HL-60/S4 treated with phorbol 12-myristate 13-acetate at 8.2 ng/mL for 4 days and 3 days (cell line): Measurements from ENCODE around the gene LASP1.
"Not testable (repeated sequence)": the region's sequence is repeated elsewhere in the genome, so short reads cannot be mapped to it uniquely, and the experiment has no call there.

Experiments
- in situ Hi-C: fragments of 300-500 bp; cut with MboI; formaldehyde crosslinking; loops from 2 replicates; pipeline ENCODE4 v1.15.0; 2022; ENCODE audit warnings: low sequenced_read_pairs

Gene LASP1

DNA sequence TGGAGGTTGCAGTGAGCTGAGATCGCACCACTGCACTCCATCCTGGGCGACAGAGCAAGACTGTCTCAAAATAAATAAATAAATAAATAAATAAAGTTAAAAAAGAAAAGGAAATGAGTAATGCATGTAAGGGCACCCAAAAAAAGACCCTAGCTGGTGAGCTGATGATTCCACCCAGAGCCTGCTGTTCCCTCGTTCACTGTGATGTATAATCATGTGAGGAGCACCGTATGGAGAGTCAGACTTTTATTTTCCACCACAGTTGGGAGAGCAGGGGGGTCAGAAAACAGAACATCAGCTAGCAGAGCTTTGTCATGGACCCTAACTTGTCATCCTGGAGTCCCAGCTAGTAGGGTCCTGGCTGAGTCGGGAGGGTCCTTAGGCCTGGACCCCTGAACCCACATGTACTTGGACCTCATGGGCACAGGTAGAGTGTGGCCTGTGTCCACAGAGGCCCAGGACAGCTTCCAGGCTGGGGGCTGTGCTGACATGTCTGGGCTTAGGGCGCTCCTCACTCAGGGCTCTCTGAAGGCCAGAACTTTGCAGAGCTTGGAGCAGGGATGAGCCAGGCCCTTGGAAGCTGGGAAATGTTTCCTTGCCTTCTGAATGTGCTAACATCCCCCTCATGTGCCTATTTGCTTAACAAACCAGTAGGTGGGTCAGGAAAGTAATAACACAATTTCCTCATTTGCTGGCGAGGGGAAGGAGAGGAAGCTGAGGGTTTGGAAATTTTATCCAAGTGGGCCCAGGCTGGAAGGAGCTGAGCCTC lies 36.8 kb downstream of the LASP1 start:
- in situ Hi-C loops, result no loop called here

DNA sequence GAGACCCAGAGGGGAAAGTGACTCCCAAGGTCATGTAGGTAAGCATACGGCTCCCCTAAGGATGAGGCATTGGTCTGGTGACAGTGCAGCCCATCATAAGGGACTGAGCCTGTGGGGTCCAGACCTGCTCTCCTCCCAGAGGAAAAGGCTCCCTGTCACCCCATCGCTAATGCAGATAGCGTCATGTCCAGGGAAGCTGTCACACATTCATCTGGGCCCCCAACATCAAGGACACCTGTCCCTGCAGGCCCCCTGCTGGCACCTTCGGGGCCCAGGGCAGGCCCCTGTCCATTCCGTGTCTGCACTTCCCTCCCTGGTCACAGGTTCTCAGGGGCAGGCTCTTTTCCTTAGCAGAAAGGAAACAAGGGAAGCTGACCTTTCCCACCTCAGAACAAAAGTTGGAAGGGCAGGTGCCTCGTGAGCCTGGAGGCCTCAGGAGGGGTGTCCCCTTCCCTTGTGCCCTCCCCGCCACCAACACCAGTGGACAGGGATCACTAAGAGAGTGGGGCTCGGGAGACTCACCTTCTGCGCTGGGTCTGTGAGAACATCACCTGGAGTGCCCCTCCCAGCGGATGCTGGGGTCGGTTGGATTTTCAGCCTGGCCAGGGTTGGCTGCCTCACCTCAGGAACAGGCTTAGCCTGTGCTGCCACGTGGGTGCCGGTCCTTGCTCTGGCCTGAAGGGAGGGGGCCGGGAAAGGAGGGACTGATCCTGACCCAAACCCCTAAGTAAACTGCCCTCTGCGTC lies 38.2 kb downstream of the LASP1 start:
- in situ Hi-C loops, result no loop called here

DNA sequence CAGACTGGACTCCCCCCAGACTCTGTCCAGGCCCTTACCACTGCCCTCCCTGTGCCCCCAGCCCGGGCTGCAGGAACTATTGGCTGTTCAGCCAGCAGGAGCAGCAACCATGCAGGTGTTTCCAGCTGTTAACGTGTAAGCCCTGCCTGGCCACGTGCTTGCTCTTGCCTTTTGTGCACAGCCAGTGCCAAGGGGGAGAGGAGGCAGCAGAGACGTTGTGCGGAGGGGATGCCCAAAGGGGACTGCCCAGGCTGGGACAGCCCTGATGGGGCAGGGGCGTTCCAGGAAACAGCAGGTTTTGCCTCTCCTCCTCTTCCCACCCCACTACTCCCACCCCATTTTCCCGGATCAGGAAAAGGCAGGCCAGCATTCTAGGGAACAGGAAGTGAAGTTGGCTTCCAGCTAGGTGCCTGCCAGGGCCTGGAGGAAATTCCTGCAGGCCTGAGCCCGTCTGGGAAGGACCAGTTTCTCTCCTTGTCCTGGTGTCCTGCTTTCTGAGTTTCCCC lies 38.9 kb downstream of the LASP1 start:
- in situ Hi-C loops, result no loop called here

DNA sequence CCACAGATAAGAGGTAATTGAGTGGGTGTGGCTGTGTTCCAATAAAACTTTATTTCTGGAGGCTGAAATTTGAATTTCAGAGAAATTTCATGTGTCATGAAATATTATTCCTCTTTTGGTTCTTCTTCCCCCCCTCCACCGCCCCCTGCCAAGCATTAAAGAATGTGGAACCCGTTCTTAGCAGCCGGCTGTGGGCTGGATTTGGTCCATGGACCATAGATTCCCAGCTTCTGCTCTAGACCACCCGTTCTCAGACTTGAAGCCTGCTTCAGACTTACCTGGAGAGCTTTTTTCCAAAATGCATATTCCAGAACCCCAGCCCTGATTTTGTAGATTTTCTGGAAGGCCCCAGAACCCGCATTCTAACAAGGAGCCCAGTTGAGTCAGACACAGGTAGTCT lies 40.5 kb downstream of the LASP1 start:
- in situ Hi-C loops, result no loop called here

- in situ Hi-C loops, result no loop called here
Measured at GRCh38 chr17:38911081-38911730, 41.3 kb downstream of the LASP1 start.

DNA sequence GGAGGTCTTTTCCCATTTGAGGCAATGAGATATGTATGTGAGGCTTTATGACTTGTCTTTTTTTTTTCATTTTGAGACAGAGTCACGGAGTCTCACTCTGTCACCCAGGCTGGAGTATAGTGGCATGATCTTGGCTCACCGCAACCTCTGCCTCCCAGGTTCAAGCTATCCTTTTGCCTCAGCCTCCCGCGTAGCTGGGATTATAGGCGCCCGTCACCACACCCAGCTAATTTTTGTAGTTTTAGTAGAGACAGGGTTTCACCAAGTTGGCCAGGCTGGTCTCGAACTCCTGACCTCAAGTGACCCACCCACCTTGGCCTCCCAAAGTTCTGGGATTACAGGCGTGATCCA lies 41.8 kb downstream of the LASP1 start:
- in situ Hi-C loops, result not testable (repeated sequence)

- in situ Hi-C loops, result no loop called here
Measured at GRCh38 chr17:38912221-38912813, 42.5 kb downstream of the LASP1 start.

GRCh38 chr17:38914741-38915638 lies 45.1 kb downstream of the LASP1 start:
- in situ Hi-C loops, result no loop called here

DNA sequence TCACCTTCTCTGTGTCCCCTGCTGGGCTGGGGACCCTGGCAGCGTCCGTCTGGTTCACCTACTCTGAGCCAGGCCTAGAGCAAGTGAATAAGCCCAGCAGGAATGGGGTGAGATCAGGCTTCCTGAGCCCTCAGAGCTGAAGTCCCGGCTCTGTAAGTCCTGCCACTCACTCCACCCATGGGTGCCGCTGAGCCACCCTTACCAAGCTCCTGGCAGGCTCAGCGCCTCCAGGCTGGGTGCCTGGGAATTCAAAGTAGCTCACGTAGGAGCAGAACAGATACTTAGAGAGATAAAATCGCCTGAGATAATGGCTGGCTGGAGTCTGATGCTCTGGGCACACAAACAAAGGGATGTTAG lies 45.8 kb downstream of the LASP1 start:
- in situ Hi-C loops, result no loop called here

DNA sequence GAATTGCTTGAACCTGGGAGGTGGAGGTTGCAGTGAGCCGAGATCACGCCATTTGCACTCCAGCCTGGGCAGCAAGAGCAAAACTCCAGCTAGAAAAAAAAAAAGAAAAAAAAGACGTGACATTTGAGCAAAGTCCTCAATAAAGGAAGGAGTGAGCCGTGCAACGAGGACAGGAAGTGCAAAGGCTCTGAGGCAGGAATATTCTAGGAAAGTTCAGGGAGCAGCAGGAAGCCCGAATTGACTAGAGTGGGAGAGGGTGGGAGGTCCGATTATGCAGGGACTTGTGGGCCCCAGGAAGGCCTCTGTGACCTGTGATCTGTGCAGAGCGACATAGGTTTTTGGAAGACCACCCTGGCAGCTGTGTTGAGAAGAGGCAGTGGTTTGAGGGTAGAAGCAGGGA lies 46.9 kb downstream of the LASP1 start:
- in situ Hi-C loops, result no loop called here

GRCh38 chr17:38917259-38917658 lies 47.4 kb downstream of the LASP1 start:
- in situ Hi-C loops, result no loop called here

- in situ Hi-C loops, result no loop called here
Measured at GRCh38 chr17:38918129-38918913, 48.5 kb downstream of the LASP1 start.

GRCh38 chr17:38918916-38919315 lies 49.1 kb downstream of the LASP1 start:
- in situ Hi-C loops, result no loop called here

- in situ Hi-C loops, result no loop called here
Measured at GRCh38 chr17:38919316-38920078, 49.6 kb downstream of the LASP1 start.

DNA sequence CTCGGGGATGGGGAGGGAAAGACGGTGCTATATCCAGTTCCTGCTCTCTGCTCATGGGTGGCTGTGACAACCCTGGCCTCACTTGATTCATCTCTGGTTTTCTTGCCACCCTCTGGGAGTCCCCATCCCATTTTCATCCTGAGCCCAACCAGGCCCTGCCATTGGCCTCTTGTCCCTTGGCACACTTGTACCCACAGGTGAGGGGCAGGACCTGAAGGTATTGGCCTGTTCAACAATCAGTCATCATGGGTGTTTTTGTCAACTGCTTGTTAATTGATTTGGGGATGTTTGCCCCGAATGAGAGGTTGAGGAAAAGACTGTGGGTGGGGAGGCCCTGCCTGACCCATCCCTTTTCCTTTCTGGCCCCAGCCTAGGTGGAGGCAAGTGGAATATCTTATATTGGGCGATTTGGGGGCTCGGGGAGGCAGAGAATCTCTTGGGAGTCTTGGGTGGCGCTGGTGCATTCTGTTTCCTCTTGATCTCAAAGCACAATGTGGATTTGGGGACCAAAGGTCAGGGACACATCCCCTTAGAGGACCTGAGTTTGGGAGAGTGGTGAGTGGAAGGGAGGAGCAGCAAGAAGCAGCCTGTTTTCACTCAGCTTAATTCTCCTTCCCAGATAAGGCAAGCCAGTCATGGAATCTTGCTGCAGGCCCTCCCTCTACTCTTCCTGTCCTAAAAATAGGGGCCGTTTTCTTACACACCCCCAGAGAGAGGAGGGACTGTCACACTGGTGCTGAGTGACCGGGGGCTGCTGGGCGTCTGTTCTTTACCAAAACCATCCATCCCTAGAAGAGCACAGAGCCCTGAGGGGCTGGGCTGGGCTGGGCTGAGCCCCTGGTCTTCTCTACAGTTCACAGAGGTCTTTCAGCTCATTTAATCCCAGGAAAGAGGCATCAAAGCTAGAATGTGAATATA lies 50.8 kb downstream of the LASP1 start:
- in situ Hi-C loops, result no loop called here

- in situ Hi-C loops, result no loop called here
Measured at GRCh38 chr17:38921756-38922411, 52.0 kb downstream of the LASP1 start.

GRCh38 chr17:38922538-38923297 lies 52.9 kb downstream of the LASP1 start:
- in situ Hi-C loops, result no loop called here
